Fibroblast of pulmonary artery (primary cell): ENCODE results near the gene TSPYL6.

Experiments
- DNase-seq: peaks from one replicate; pipeline ENCODE4 v3.0.0-alpha.2; 2010; ENCODE audit warnings: low read depth
- H3K4me3 ChIP-seq: replicated peaks from 2 replicates; pipeline ENCODE4 v1.5.1; 2011; ENCODE audit warnings: low read depth, mild to moderate bottlenecking, control low read depth, low read length, moderate library complexity
- TF ChIP-seq, protein P1 (sequence below): IDR thresholded peaks from 2 replicates; pipeline ENCODE4 v1.5.1; 2011; ENCODE audit warnings: mild to moderate bottlenecking, control low read depth, low read length, inconsistent platforms; ENCODE audit errors: missing control alignments

The TSPYL6 gene

DNA sequence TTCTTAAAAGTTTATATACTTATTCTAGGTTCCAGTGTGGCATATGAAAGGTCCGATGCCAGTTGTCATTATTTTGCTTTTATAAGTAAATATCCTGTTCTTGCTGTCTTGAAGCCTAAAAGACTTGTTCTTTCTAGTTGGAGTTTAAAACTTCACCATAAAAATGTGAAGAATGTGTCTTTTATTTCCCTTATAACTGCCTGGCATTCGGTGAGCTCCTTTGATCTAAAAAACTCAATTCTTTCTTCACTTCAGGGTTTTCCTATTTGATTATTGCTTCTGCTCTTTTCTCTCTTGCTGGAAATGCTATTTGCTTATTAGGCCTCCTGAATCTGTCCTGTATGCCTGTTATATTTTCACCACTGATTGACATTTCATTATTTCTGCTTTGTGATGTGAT, 51.6 kb downstream of the TSPYL6 start:
- H3K4me3 ChIP-seq: no peak overlapping the region
- DNase-seq: no peak

More for the DNA sequence above, 51.6 kb downstream of the TSPYL6 start:
- TF ChIP-seq, protein P1, sequence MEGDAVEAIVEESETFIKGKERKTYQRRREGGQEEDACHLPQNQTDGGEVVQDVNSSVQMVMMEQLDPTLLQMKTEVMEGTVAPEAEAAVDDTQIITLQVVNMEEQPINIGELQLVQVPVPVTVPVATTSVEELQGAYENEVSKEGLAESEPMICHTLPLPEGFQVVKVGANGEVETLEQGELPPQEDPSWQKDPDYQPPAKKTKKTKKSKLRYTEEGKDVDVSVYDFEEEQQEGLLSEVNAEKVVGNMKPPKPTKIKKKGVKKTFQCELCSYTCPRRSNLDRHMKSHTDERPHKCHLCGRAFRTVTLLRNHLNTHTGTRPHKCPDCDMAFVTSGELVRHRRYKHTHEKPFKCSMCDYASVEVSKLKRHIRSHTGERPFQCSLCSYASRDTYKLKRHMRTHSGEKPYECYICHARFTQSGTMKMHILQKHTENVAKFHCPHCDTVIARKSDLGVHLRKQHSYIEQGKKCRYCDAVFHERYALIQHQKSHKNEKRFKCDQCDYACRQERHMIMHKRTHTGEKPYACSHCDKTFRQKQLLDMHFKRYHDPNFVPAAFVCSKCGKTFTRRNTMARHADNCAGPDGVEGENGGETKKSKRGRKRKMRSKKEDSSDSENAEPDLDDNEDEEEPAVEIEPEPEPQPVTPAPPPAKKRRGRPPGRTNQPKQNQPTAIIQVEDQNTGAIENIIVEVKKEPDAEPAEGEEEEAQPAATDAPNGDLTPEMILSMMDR: no peak
